Transverse colon (tissue), 4 donors: Measurements from ENCODE around the gene TRIM29. TPM values are rescaled to one million over a fixed set of nuclear protein-coding genes. Genes with fewer than 3 reads are reported as not detected.

Experiments
- DNase-seq: peaks from one replicate; pipeline ENCODE4 v3.0.0-alpha.2; 2019
- H3K27ac ChIP-seq, 4 donors: fragments of 200-600 bp; sonication (generic); 2 replicates each; pipeline ENCODE4 v1.5.1; 2016 to 2018; ENCODE audit warnings: inconsistent platforms in 4 of 4
- H3K27me3 ChIP-seq: fragments of 200-600 bp; sonication (generic); 2 replicates; pipeline ENCODE4 v1.5.1; 2017; ENCODE audit warnings: inconsistent platforms
- H3K36me3 ChIP-seq, 4 donors: fragments of 200-600 bp; sonication (generic); 2 replicates each; pipeline ENCODE4 v1.5.1; 2017 to 2019; ENCODE audit warnings: inconsistent platforms in 4 of 4
- H3K4me1 ChIP-seq, 4 donors: fragments of 200-600 bp; sonication (generic); 2 replicates each; pipeline ENCODE4 v1.5.1; 2017 to 2020; ENCODE audit warnings: inconsistent platforms in 4 of 4
- H3K4me3 ChIP-seq, 4 donors: fragments of 200-600 bp; sonication (generic); 1 replicate in 1 of 4; 2 replicates in 3 of 4; pipeline versions ENCODE4 v1.5.1 to v1.6.1; 2017 to 2019; ENCODE audit warnings: inconsistent platforms in 4 of 4
- H3K9me3 ChIP-seq, 2 donors: fragments of 200-600 bp; sonication (generic); 2 replicates each; pipeline ENCODE4 v1.5.1; 2017 to 2019; ENCODE audit warnings: inconsistent platforms in 2 of 2
- EP300 ChIP-seq: sonication (generic); formaldehyde crosslinking; IDR thresholded peaks from one replicate; pipeline ENCODE4 v1.6.1; 2017; ENCODE audit warnings: antibody characterized with exemption, low read depth
- POLR2A ChIP-seq: fragments of 450-650 bp; IDR thresholded peaks from one replicate; pipeline ENCODE4 v1.6.1; 2016; ENCODE audit warnings: antibody characterized with exemption, mild to moderate bottlenecking, moderate library complexity
- POLR2AphosphoS5 ChIP-seq, 3 donors: sonication (generic); formaldehyde crosslinking; IDR thresholded peaks; one replicate each; pipeline ENCODE4 v1.6.1; 2016; ENCODE audit warnings: antibody characterized with exemption in 3 of 3
- WGBS, 2 donors: methylation state at CpG; one replicate each; pipeline ENCODE4 v1.1.5; 2018; ENCODE audit warnings: low coverage in 1 of 2; 5-methylcytosine and 5-hydroxymethylcytosine counted together
- in situ Hi-C, 4 donors: fragments of 200-750 bp; cut with MboI; loops; one replicate each; pipeline versions ENCODE4 v1.15.0 to v1.15.1; 2017; ENCODE audit warnings: low sequenced_read_pairs in 3 of 4, low pct_ligation_motif_present in 1 of 4, low pct_unique_long_range_greater_than_20kb in 1 of 4
- intact Hi-C: fragments of 100-400 bp; cut with DNase I; formaldehyde crosslinking; loops from one replicate; pipeline ENCODE4 v1.15.1; 2023; ENCODE audit warnings: low total_unique reads
- total RNA-seq, 4 donors: library from RNA; depleted of rRNA; stranded (reverse); fragments of >200 nt; gene quantifications; one replicate each; pipeline ENCODE4 v1.1.0, GENCODE V29; 2016
- TF ChIP-seq, protein P1 (sequence below), 5 experiments: fragments of 200-600 bp in 3 of 5; fragments of 450-650 bp in 2 of 5; sonication (generic) in 3 of 5; IDR thresholded peaks; 1 replicate in 2 of 5; 2 replicates in 3 of 5; pipeline ENCODE4 v1.5.1; 2016 to 2017; ENCODE audit warnings: antibody characterized with exemption in 5 of 5, inconsistent platforms in 3 of 5, mild to moderate bottlenecking in 2 of 5, moderate library complexity in 1 of 5

The TRIM29 gene
- total RNA-seq, 4 donors from 2014 or later, result 0.75 to 7.8 (median 4.4) TPM; not detected in 1

DNA sequence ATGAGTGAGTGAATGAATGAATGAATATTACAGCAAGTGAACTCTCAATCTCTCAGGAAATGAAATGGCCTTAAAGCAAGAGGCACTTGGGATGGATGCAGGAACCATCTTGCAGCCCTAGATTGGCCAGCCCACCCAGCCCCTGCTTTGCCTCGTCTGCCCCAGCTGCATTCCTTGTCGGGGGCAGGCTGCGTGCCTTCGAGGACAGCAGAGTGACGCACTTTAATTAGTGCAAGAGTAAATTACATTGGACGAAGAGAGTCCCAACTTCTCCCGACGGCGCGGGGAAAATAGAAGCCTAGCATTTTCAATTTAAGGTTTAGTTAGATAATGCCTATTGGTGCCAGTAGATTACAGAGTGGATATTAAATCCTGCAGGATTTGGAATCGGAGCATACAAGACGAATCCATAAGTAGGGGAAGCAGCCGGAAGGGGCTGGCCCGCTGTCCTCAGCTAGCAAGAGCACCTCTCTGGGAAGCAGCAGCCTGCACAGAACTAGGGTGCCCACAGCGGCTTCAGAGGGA lies 33.8 kb downstream of the TRIM29 start:
- in situ Hi-C loops (loop anchor here in 3 of 4 donors (25.0 kb wide), 2 partner anchors 442 to 617 kb away; no protein-coding TSS in a partner anchor), intact Hi-C loops (no loop called here)
- Histone ChIP-seq H3K9me3 (no peaks in the 10 kb centered on the region), H3K36me3 (no peaks in the 10 kb centered on the region), H3K27ac (no peak overlapping the region), H3K4me3 (no peak overlapping the region), H3K27me3 (peaks cover 5% of the 10 kb centered on the region), H3K4me1 (no peaks in the 10 kb centered on the region)
- TF ChIP-seq EP300, result no peak
- TF ChIP-seq POLR2AphosphoS5 (IDR thresholded peaks at IDR 0.05), result no peak
- no peak for TF ChIP-seq POLR2A
- TF ChIP-seq, protein P1, sequence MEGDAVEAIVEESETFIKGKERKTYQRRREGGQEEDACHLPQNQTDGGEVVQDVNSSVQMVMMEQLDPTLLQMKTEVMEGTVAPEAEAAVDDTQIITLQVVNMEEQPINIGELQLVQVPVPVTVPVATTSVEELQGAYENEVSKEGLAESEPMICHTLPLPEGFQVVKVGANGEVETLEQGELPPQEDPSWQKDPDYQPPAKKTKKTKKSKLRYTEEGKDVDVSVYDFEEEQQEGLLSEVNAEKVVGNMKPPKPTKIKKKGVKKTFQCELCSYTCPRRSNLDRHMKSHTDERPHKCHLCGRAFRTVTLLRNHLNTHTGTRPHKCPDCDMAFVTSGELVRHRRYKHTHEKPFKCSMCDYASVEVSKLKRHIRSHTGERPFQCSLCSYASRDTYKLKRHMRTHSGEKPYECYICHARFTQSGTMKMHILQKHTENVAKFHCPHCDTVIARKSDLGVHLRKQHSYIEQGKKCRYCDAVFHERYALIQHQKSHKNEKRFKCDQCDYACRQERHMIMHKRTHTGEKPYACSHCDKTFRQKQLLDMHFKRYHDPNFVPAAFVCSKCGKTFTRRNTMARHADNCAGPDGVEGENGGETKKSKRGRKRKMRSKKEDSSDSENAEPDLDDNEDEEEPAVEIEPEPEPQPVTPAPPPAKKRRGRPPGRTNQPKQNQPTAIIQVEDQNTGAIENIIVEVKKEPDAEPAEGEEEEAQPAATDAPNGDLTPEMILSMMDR (IDR thresholded peaks at IDR 0.05), result no peak
- DNase-seq, result no peak
- 87 to 93% methylated on average over 10 to 15 of the region's 15 CpGs for WGBS, 2 donors

DNA sequence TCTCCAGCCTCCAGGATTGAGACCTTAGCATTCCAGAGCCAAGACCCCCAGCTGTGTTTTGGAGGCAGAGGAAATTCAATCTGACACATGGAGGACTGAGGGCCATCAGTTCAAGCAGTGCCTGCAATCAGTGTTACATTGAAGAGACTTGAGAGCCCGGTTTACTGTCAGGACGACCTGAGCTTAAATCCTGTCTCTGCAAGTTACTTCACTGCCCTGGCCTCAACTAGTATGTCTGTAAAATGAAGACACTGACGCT lies 35.1 kb downstream of the TRIM29 start:
- Histone ChIP-seq H3K9me3 (no peaks in the 10 kb centered on the region), H3K27ac (no peak overlapping the region), H3K27me3 (peaks cover 5% of the 10 kb centered on the region), H3K36me3 (no peaks in the 10 kb centered on the region), H3K4me3 (no peak overlapping the region), H3K4me1 (no peaks in the 10 kb centered on the region)
- TF ChIP-seq, protein P1 (IDR thresholded peaks at IDR 0.05), result no peak
- TF ChIP-seq POLR2A (no peak), POLR2AphosphoS5 (IDR thresholded peaks at IDR 0.05) (no peak), EP300 (no peak)
- intact Hi-C loops, result no loop called here
- 94% methylated on average over 3 of the region's 3 CpGs; no CpG with 5 or more reads in 1 of the 2 donors for WGBS, 2 donors
- in situ Hi-C loops, result loop anchor here in 3 of 4 donors (25.0 kb wide), 2 partner anchors 440 to 615 kb away; no protein-coding TSS in a partner anchor
- no peak for DNase-seq

DNA sequence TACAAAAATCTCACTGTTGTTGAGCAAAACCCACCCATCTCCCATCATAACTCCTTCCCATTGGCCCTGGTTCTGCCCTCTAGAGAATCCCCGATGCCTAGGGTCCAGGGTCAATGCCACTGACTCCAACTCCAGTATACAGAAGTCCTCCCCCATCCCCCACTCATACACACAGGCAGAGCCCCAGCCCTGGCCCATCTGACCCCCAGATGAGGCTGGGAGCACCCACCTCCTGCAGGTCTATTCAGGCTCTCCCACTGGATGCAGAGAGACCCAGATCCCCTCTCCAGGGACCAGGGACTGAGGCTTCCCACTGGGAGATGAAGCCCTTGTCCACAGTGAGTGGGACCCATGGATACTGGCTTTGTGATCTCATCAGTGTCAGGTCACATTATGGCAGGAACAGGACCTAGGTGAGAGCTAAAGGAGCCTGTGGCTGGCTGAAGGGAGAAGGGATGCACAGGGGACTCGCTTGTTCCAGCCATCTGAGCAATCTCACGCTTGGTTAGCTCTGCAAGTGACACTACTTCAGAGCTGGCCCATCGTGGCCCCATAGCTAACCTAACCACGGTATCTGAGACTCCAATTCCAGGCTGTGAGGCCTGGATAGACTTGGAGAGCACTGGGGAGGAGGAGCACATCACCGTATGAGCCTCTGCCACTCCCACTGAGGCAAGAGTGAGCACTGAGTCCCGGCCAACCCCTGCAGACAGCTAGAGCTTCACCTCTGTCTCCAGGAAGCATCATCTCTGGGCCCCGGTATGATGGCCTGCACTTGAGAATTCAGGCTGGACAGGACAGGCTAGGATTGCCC lies 35.7 kb downstream of the TRIM29 start:
- in situ Hi-C loops (loop anchor here in 3 of 4 donors (25.0 kb wide), 2 partner anchors 440 to 615 kb away; no protein-coding TSS in a partner anchor), intact Hi-C loops (no loop called here)
- H3K9me3 ChIP-seq, result no peaks in the 10 kb centered on the region
- TF ChIP-seq POLR2A (no peak), POLR2AphosphoS5 (IDR thresholded peaks at IDR 0.05) (no peak), EP300 (no peak)
- TF ChIP-seq, protein P1 (IDR thresholded peaks at IDR 0.05), result no peak
- no peaks in the 10 kb centered on the region for H3K4me1 ChIP-seq
- no peaks in the 10 kb centered on the region for H3K36me3 ChIP-seq
- H3K4me3 ChIP-seq, result no peak overlapping the region
- no peak overlapping the region for H3K27ac ChIP-seq
- no peak for DNase-seq
- WGBS, 2 donors, result 64 to 100% methylated on average over 1 to 8 of the region's 8 CpGs
- H3K27me3 ChIP-seq, result peaks cover 5% of the 10 kb centered on the region

DNA sequence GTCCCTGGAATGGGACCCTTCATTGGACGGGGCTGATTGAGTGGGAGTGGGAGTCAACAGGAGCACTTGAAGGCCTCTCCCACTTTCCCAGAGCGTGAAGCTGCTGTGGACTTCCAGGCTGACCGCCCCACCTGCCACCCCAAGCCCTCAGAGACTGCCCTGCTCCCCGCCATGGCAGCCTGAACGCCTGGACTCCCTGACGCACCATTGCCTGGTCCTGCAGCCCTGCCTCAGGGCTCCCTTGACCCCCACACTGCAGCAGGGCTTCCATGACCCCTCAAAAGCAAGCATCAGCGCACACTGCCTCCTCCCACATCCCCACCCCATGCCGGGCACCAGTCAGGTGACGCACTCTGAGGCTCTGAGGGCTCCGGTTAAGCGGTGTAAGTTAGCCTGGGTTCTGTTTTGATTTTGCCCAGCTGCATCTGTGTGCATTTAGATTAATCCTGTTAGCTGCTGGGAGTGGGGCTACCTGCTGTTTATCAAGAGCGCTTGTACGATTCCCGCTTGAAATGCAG lies 39.4 kb downstream of the TRIM29 start:
- intact Hi-C loops, result no loop called here
- in situ Hi-C loops, result loop anchor here in 2 of 4 donors (10.0 to 25.0 kb wide), 2 partner anchors 436 to 444 kb away; no protein-coding TSS in a partner anchor
- H3K4me3 ChIP-seq, result no peak overlapping the region
- 87% methylated on average over 14 of the region's 14 CpGs; no CpG with 5 or more reads in 1 of the 2 donors for WGBS, 2 donors
- DNase-seq, result no peak
- no peaks in the 10 kb centered on the region for H3K9me3 ChIP-seq
- H3K4me1 ChIP-seq, result no peaks in the 10 kb centered on the region
- H3K36me3 ChIP-seq, result no peaks in the 10 kb centered on the region
- H3K27me3 ChIP-seq, result peaks cover 5% of the 10 kb centered on the region
- no peak for TF ChIP-seq POLR2A
- TF ChIP-seq POLR2AphosphoS5 (IDR thresholded peaks at IDR 0.05), result no peak
- TF ChIP-seq EP300, result no peak
- TF ChIP-seq, protein P1 (IDR thresholded peaks at IDR 0.05), result no peak
- H3K27ac ChIP-seq, result no peak overlapping the region
